MM.1S (cell line): ENCODE measurements around the gene MED7.
A peak's percentile ranks its signal among the peaks of the same experiment; 100 is the strongest.

Experiments used
- DNase-seq: peaks from one replicate; pipeline ENCODE4 v3.0.0-alpha.2; 2015
- H2AFZ ChIP-seq: fragments of 300-600 bp; sonication (generic); 2 replicates; pipeline ENCODE4 v1.6.0; 2016; ENCODE audit warnings: antibody characterized with exemption, low read length
- H3F3A ChIP-seq: fragments of 300-600 bp; sonication (generic); 2 replicates; pipeline ENCODE4 v1.6.1; 2016; ENCODE audit warnings: mild to moderate bottlenecking, antibody characterized with exemption, low read length, moderate library complexity, mixed read lengths; ENCODE audit not compliant: insufficient read depth
- H3K27ac ChIP-seq: fragments of 300-600 bp; sonication (generic); 2 replicates; pipeline ENCODE4 v1.5.1; 2016; ENCODE audit warnings: mild to moderate bottlenecking, low read length
- H3K27me3 ChIP-seq: fragments of 300-600 bp; sonication (generic); replicated peaks from 2 replicates; pipeline ENCODE4 v1.6.0; 2016; ENCODE audit warnings: low read length; ENCODE audit not compliant: insufficient read depth
- H3K36me3 ChIP-seq: fragments of 300-600 bp; sonication (generic); replicated peaks from 2 replicates; pipeline ENCODE4 v1.6.1; 2016; ENCODE audit warnings: mild to moderate bottlenecking, low read length, mixed read lengths; ENCODE audit not compliant: insufficient read depth
- H3K4me1 ChIP-seq: fragments of 300-600 bp; sonication (generic); 2 replicates; pipeline ENCODE4 v1.6.1; 2016; ENCODE audit warnings: low read length, mixed read lengths
- H3K4me2 ChIP-seq: fragments of 300-600 bp; sonication (generic); 2 replicates; pipeline ENCODE4 v1.6.0; 2016; ENCODE audit warnings: low read depth, low read length
- H3K4me3 ChIP-seq: fragments of 300-600 bp; sonication (generic); 2 replicates; pipeline ENCODE4 v1.5.1; 2016; ENCODE audit warnings: low read length, mixed read lengths
- H3K79me2 ChIP-seq: fragments of 300-600 bp; sonication (generic); 2 replicates; pipeline ENCODE4 v1.6.1; 2016; ENCODE audit warnings: mixed run types, low read length, mixed read lengths
- H3K9ac ChIP-seq: fragments of 300-600 bp; sonication (generic); 2 replicates; pipeline ENCODE4 v1.6.1; 2016; ENCODE audit warnings: low read length, mixed read lengths
- H3K9me2 ChIP-seq: fragments of 300-600 bp; sonication (generic); replicated peaks from 2 replicates; pipeline ENCODE4 v1.6.1; 2016; ENCODE audit warnings: mild to moderate bottlenecking, low read length, mixed read lengths; ENCODE audit not compliant: insufficient read depth
- H3K9me3 ChIP-seq: fragments of 300-600 bp; sonication (generic); replicated peaks from 2 replicates; pipeline ENCODE4 v1.6.1; 2016; ENCODE audit warnings: mild to moderate bottlenecking, low read length, mixed read lengths; ENCODE audit not compliant: insufficient read depth
- H4K20me1 ChIP-seq: fragments of 300-600 bp; sonication (generic); 2 replicates; pipeline ENCODE4 v1.6.1; 2016; ENCODE audit warnings: mild to moderate bottlenecking, low read length, moderate library complexity, mixed read lengths; ENCODE audit not compliant: insufficient read depth
- EZH2 ChIP-seq: fragments of 300-600 bp; sonication (generic); optimal IDR thresholded peaks from 2 replicates; pipeline ENCODE3; 2017; ENCODE audit warnings: low read depth, mild to moderate bottlenecking, antibody characterized with exemption, low read length, mixed read lengths
- EZH2phosphoT487 ChIP-seq: fragments of 300-600 bp; sonication (generic); IDR thresholded peaks from 2 replicates; pipeline ENCODE4 v1.6.1; 2018; ENCODE audit warnings: antibody characterized with exemption, low read length
- TF ChIP-seq, protein P1 (sequence below): fragments of 300-600 bp; sonication (generic); IDR thresholded peaks from 2 replicates; pipeline ENCODE4 v1.5.1; 2016; ENCODE audit warnings: antibody characterized with exemption, low read length, mixed read lengths

MED7 gene

DNA sequence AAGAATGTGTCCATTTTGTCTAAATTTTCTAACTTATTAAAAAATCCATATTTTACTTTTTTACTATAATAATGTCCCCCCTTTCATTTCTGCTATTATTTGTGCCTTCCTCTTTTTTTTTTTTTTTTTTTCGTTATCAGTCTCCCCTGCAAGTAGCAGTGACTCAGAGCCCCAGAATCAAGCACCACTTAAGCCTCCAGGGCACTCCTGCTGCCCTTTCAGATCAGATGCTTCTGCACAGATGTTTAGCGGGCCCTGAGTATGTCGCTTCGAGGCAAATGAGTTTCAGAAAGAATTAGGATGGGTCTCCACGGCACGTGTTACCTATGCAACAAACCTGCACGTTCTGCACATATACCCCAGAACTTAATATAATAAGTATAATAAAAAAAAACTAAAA lies 11.7 kb downstream of the MED7 start:
- TF ChIP-seq EZH2, result no peak
- TF ChIP-seq, protein P1, sequence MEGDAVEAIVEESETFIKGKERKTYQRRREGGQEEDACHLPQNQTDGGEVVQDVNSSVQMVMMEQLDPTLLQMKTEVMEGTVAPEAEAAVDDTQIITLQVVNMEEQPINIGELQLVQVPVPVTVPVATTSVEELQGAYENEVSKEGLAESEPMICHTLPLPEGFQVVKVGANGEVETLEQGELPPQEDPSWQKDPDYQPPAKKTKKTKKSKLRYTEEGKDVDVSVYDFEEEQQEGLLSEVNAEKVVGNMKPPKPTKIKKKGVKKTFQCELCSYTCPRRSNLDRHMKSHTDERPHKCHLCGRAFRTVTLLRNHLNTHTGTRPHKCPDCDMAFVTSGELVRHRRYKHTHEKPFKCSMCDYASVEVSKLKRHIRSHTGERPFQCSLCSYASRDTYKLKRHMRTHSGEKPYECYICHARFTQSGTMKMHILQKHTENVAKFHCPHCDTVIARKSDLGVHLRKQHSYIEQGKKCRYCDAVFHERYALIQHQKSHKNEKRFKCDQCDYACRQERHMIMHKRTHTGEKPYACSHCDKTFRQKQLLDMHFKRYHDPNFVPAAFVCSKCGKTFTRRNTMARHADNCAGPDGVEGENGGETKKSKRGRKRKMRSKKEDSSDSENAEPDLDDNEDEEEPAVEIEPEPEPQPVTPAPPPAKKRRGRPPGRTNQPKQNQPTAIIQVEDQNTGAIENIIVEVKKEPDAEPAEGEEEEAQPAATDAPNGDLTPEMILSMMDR, result no peak
- TF ChIP-seq EZH2phosphoT487, result no peak
- no peak overlapping the region for H3K27ac ChIP-seq
- H3K4me1 ChIP-seq, result no peaks in the 10 kb centered on the region
- no peak overlapping the region for H3K4me2 ChIP-seq
- no peaks in the 10 kb centered on the region for H3K9me2 ChIP-seq
- H3K79me2 ChIP-seq, result 0 out of 2 replicates have a peak, but pooled peaks cover 2% of the 10 kb centered on the region
- H3K36me3 ChIP-seq, result no peaks in the 10 kb centered on the region
- H4K20me1 ChIP-seq, result no peaks in the 10 kb centered on the region
- peaks cover 8% of the 10 kb centered on the region for H3F3A ChIP-seq
- no peak overlapping the region for H3K4me3 ChIP-seq
- H3K27me3 ChIP-seq, result no peaks in the 10 kb centered on the region
- peak; percentile 50 for DNase-seq
- H3K9ac ChIP-seq, result no peak overlapping the region
- no peaks in the 10 kb centered on the region for H3K9me3 ChIP-seq
- no peak overlapping the region for H2AFZ ChIP-seq

DNA sequence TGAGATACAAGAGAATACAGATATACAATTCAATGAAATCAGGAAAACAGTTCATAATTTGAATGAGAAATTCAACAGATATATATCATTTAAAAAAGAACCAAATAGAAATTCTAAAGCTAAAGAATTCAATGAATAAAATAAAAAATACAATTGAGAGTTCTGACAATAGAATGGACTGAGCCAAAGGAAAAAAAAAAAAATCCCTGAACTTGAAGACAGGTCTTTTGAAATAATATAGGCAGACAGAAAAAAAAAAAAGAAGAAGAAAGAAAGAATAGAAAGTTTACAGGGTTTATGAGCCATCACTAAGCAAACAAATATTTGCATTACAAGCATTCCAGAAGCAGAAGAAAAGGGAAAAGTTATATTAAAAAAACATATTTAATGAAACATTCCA lies 21.0 kb downstream of the MED7 start:
- Histone ChIP-seq H3F3A (no peaks in the 10 kb centered on the region), H2AFZ (no peak overlapping the region), H3K4me1 (no peaks in the 10 kb centered on the region), H3K9ac (no peak overlapping the region), H3K36me3 (no peaks in the 10 kb centered on the region), H3K27me3 (no peaks in the 10 kb centered on the region), H3K4me3 (no peak overlapping the region), H3K79me2 (no peaks in the 10 kb centered on the region), H3K27ac (no peak overlapping the region), H3K4me2 (no peak overlapping the region), H3K9me2 (no peaks in the 10 kb centered on the region), H4K20me1 (no peaks in the 10 kb centered on the region), H3K9me3 (no peaks in the 10 kb centered on the region)
- TF ChIP-seq, protein P1, result no peak
- TF ChIP-seq EZH2phosphoT487 (no peak), EZH2 (no peak)
- DNase-seq, result no peak

DNA sequence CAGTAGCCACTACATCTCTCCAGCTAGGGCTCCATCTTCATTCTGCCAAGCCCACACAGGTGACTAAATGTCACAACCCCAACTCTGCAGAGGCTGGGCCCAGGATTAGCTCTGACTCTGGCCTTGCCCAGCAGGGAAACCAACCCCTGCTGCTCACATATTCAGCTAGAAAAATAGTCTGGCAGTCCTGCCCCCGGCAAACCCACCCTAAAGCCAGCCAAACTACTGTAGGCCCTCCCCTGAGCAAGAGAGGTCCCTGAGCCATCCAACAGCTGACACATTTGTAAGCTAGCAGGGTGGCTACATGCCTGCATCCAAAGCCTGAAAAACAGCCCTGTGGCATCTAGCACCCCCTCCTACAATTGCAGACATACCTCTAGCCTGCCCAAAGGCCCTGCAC lies 22.6 kb downstream of the MED7 start:
- no peaks in the 10 kb centered on the region for H3K36me3 ChIP-seq
- no peak overlapping the region for H2AFZ ChIP-seq
- no peak overlapping the region for H3K4me3 ChIP-seq
- no peaks in the 10 kb centered on the region for H4K20me1 ChIP-seq
- H3K27me3 ChIP-seq, result no peaks in the 10 kb centered on the region
- no peaks in the 10 kb centered on the region for H3K9me2 ChIP-seq
- no peak overlapping the region for H3K4me2 ChIP-seq
- H3K9ac ChIP-seq, result no peak overlapping the region
- H3F3A ChIP-seq, result no peaks in the 10 kb centered on the region
- no peak for TF ChIP-seq EZH2
- TF ChIP-seq, protein P1, result no peak
- no peak for TF ChIP-seq EZH2phosphoT487
- DNase-seq, result no peak
- H3K27ac ChIP-seq, result no peak overlapping the region
- no peaks in the 10 kb centered on the region for H3K9me3 ChIP-seq
- H3K79me2 ChIP-seq, result no peaks in the 10 kb centered on the region
- no peaks in the 10 kb centered on the region for H3K4me1 ChIP-seq
